ENCODE measurements around the gene NANS. TPM values are rescaled to one million over a fixed set of nuclear protein-coding genes. Genes with fewer than 3 reads are reported as not detected.
A peak's percentile ranks its signal among the peaks of the same experiment; 100 is the strongest.

NANS gene
- total RNA-seq, 1 donor from 2014 or later = 61.9 TPM

- TF ChIP-seq, protein P1, sequence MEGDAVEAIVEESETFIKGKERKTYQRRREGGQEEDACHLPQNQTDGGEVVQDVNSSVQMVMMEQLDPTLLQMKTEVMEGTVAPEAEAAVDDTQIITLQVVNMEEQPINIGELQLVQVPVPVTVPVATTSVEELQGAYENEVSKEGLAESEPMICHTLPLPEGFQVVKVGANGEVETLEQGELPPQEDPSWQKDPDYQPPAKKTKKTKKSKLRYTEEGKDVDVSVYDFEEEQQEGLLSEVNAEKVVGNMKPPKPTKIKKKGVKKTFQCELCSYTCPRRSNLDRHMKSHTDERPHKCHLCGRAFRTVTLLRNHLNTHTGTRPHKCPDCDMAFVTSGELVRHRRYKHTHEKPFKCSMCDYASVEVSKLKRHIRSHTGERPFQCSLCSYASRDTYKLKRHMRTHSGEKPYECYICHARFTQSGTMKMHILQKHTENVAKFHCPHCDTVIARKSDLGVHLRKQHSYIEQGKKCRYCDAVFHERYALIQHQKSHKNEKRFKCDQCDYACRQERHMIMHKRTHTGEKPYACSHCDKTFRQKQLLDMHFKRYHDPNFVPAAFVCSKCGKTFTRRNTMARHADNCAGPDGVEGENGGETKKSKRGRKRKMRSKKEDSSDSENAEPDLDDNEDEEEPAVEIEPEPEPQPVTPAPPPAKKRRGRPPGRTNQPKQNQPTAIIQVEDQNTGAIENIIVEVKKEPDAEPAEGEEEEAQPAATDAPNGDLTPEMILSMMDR (IDR thresholded peaks at IDR 0.05) = no peak
- Histone ChIP-seq H3K27me3 (ENCODE audit: low read depth) (no peaks in the 10 kb centered on the region), H3K4me1 (peaks cover 17% of the 10 kb centered on the region), H3K27ac (no peak overlapping the region), H3K36me3 (peaks cover 50% of the 10 kb centered on the region), H3K9me3 (no peaks in the 10 kb centered on the region), H3K4me3 (no peak overlapping the region)
- intact Hi-C loops (cut with DNase I) = no loop called here
- ATAC-seq (peak in 1 of 2 donors; percentile 23), DNase-seq (no peak)
Measured at GRCh38 chr9:98096091-98096490, 39.6 kb downstream of the NANS start.

DNA sequence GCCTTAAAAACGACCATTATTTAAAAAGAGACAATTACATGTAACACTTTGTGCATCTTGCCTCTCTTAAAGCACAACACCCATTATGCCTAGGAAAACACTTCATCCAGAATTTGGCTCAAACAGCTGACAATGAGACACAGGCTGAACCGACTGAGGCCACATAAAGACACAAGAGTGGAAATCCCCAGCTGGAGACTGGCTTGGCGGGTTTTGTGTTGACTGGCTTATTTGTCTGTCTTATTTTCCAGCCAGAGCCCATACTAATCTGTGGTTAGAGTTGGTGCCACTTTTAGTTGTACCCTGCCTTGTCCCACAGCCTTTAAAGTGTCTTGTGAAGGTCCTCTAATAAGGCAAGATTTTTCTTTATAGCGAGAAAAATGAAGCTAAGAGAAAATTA is 41.3 kb downstream of the NANS start:
- peaks cover 33% of the 10 kb centered on the region for H3K4me1 ChIP-seq
- DNase-seq (no peak), ATAC-seq (peak in 1 of 2 donors; percentile 16)
- H3K9me3 ChIP-seq = no peaks in the 10 kb centered on the region
- H3K4me3 ChIP-seq = no peak overlapping the region
- H3K27ac ChIP-seq = no peak overlapping the region
- peaks cover 50% of the 10 kb centered on the region for H3K36me3 ChIP-seq
- no peaks in the 10 kb centered on the region for H3K27me3 ChIP-seq (ENCODE audit: low read depth)
- intact Hi-C loops (cut with DNase I) = no loop called here
- TF ChIP-seq, protein P1 (IDR thresholded peaks at IDR 0.05) = no peak

DNA sequence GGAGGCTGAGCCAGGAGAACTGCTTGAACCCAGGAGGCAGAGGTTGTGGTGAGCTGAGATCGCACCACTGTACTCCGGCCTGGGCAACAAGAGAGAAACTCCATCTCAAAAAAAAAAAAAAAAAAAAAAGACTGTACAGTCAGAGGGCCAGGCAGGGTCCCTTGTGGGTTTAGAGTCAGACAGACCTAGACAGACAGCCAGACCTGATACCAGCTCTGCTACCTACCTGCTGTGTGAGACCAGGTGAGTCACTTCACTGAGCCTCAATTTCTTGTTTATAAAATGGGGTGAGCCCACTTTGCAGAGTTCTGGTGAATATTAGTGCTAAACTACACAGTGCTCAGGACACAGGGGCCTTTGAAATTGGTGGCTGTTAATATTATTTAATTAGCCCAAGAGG is 42.8 kb downstream of the NANS start:
- Histone ChIP-seq H3K4me3 (no peak overlapping the region), H3K36me3 (peaks cover 44% of the 10 kb centered on the region), H3K27me3 (ENCODE audit: low read depth) (no peaks in the 10 kb centered on the region), H3K4me1 (peaks cover 42% of the 10 kb centered on the region), H3K9me3 (no peaks in the 10 kb centered on the region), H3K27ac (peak overlapping the region; percentile 10)
- DNase-seq (no peak), ATAC-seq (no peak)
- intact Hi-C loops (cut with DNase I) = no loop called here
- TF ChIP-seq, protein P1 (IDR thresholded peaks at IDR 0.05) = no peak

- ATAC-seq (no peak), DNase-seq (no peak)
- intact Hi-C loops (cut with DNase I) = no loop called here
- H3K4me1 ChIP-seq = peaks cover 46% of the 10 kb centered on the region
- H3K27ac ChIP-seq = peak overlapping the region; percentile 10
- no peak overlapping the region for H3K4me3 ChIP-seq
- H3K27me3 ChIP-seq (ENCODE audit: low read depth) = no peaks in the 10 kb centered on the region
- TF ChIP-seq, protein P1 (IDR thresholded peaks at IDR 0.05) = no peak
- no peaks in the 10 kb centered on the region for H3K9me3 ChIP-seq
- H3K36me3 ChIP-seq = peaks cover 39% of the 10 kb centered on the region
Measured at GRCh38 chr9:98099898-98100297, 43.4 kb downstream of the NANS start.

- Histone ChIP-seq H3K27me3 (ENCODE audit: low read depth) (no peaks in the 10 kb centered on the region), H3K36me3 (peaks cover 34% of the 10 kb centered on the region), H3K9me3 (no peaks in the 10 kb centered on the region), H3K27ac (peak overlapping the region; percentile 10), H3K4me1 (peaks cover 46% of the 10 kb centered on the region), H3K4me3 (no peak overlapping the region)
- intact Hi-C loops (cut with DNase I) = no loop called here
- DNase-seq = no peak
- no peak for ATAC-seq
- TF ChIP-seq, protein P1 (IDR thresholded peaks at IDR 0.05) = no peak
Measured at GRCh38 chr9:98100456-98100855, 43.9 kb downstream of the NANS start.

DNA sequence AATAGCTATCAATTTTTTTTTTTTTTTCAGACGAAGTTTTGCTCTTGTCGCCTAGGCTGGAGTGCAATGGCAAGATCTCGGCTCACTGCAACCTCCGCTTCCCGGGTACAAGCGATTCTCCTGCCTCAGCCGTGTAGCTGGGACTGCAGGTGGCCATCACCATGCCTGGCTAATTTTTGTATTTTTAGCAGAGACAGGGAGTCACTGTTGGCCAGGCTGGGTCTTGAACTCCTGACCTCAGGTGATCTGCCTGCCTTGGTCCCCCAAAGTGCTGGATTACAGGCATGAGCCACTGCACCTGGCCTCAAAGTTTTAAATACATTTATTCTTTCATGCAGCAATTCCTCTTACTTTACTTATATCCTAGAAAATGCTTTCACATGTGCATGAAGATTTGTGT is 44.9 kb downstream of the NANS start:
- TF ChIP-seq, protein P1 (IDR thresholded peaks at IDR 0.05) = no peak
- Histone ChIP-seq H3K4me3 (no peak overlapping the region), H3K27ac (peak overlapping the region; percentile 56), H3K27me3 (ENCODE audit: low read depth) (no peaks in the 10 kb centered on the region), H3K9me3 (no peaks in the 10 kb centered on the region), H3K4me1 (peaks cover 46% of the 10 kb centered on the region), H3K36me3 (peaks cover 26% of the 10 kb centered on the region)
- ATAC-seq = no peak
- no peak for DNase-seq
- intact Hi-C loops (cut with DNase I) = no loop called here
